Kidney (tissue), 14 donors: Measurements from ENCODE around the gene NR6A1. TPM values are rescaled to one million over a fixed set of nuclear protein-coding genes. Genes with fewer than 3 reads are reported as not detected.

Experiments used
- DNase-seq, 5 donors: peaks; one replicate each; pipeline ENCODE4 v3.0.0-alpha.2; 2013 to 2020
- FAIRE-seq: peaks from 2 replicates; lab custom pipeline; 2012; peaks lifted over from hg19 to GRCh38; lab: Jason Lieb, UNC
- H3K27ac ChIP-seq, 2 donors: one replicate each; pipeline ENCODE4 v1.7.0; 2013; ENCODE audit warnings: low read depth in 2 of 2, low read length in 2 of 2, inconsistent platforms in 1 of 2
- H3K27me3 ChIP-seq: one replicate; pipeline ENCODE4 v1.7.1; 2013; ENCODE audit warnings: low read length, inconsistent platforms; ENCODE audit not compliant: control insufficient read depth, insufficient read depth
- H3K36me3 ChIP-seq, 3 donors: one replicate each; pipeline versions ENCODE4 v1.7.0 to v1.7.1; 2013; ENCODE audit warnings: low read length in 3 of 3, control low read depth in 1 of 3, inconsistent platforms in 1 of 3; ENCODE audit not compliant: insufficient read depth in 3 of 3, control insufficient read depth in 2 of 3
- H3K4me1 ChIP-seq, 3 donors: one replicate each; pipeline versions ENCODE4 v1.7.0 to v1.7.1; 2013; ENCODE audit warnings: low read length in 3 of 3, inconsistent platforms in 1 of 3, low read depth in 1 of 3; ENCODE audit not compliant: control insufficient read depth in 2 of 3, insufficient read depth in 2 of 3
- H3K4me3 ChIP-seq, 3 donors: one replicate each; pipeline versions ENCODE4 v1.7.0 to v1.8.1; 2013; ENCODE audit warnings: low read length in 3 of 3, control low read depth in 1 of 3, inconsistent platforms in 1 of 3
- H3K9ac ChIP-seq, 3 donors: one replicate each; pipeline versions ENCODE4 v1.7.0 to v1.7.1; 2013; ENCODE audit warnings: low read length in 3 of 3, control low read depth in 1 of 3, inconsistent platforms in 1 of 3
- H3K9me3 ChIP-seq, 3 donors: one replicate each; pipeline versions ENCODE4 v1.7.0 to v1.7.1; 2013; ENCODE audit warnings: low read length in 3 of 3, control low read depth in 1 of 3, inconsistent platforms in 1 of 3; ENCODE audit not compliant: control insufficient read depth in 2 of 3, insufficient read depth in 1 of 3
- CTCF ChIP-seq: IDR thresholded peaks from 3 replicates; pipeline ENCODE4 v1.5.1; 2012; ENCODE audit warnings: mild to moderate bottlenecking, moderate library complexity, borderline replicate concordance; ENCODE audit not compliant: insufficient read depth; ENCODE audit errors: extremely low read depth
- intact Hi-C: fragments of 100-400 bp; cut with DNase I; formaldehyde crosslinking; loops from one replicate; pipeline ENCODE4 v1.11.1; 2022
- polyA plus RNA-seq: library from polyadenylated mRNA; stranded (reverse); fragments of 350-450 nt; fragmentation: Illumina TruSeq; extraction: RNeasy Lipid Tissue Mini Kit (QIAGEN cat#74804); gene quantifications from one replicate; pipeline ENCODE4 v1.2.3, GENCODE V29; 2014; ENCODE audit warnings: low read depth, low replicate concordance; ENCODE audit not compliant: insufficient read depth
- total RNA-seq: library from RNA; stranded (reverse); fragmentation: NEBNext Ultra II Directional; extraction: Animal tissue kit (Norgen Biotek cat#: 25700); gene quantifications from one replicate; pipeline ENCODE4 v1.2.1, GENCODE V29; 2021
- donor health status: control.
- donor health status: control.
- donor health status: control.
- donor health status: control.
- donor health status: control.
- donor health status: DM: yes; HTN: yes; CAD: no.
- donor health status: Normal renal cell carcinoma (clear cell type).

NR6A1 gene
- total and polyA plus RNA-seq, 2 donors from 2014 or later: 1.2 to 3.5 TPM

- DNase-seq (no peak), FAIRE-seq (no peak)
- no peak overlapping the region for H3K9ac ChIP-seq
- no peak for TF ChIP-seq CTCF
- H3K27me3 ChIP-seq: peaks cover 5% of the 10 kb centered on the region
- H3K4me1 ChIP-seq: peaks cover 0 to 6% (median 0%) of the 10 kb centered on the region in 3 donors
- no peaks in the 10 kb centered on the region for H3K9me3 ChIP-seq
- H3K27ac ChIP-seq: no peak overlapping the region
- H3K36me3 ChIP-seq: no peaks in the 10 kb centered on the region
- H3K4me3 ChIP-seq: no peak overlapping the region
- intact Hi-C loops: loop anchor here (5.0 kb wide), 1 partner anchor 74 kb away; the partner anchor contains the start of gene WDR38
These were observed 7.7 kb upstream of the NR6A1 start for GRCh38 chr9:124778575-124779367.

GRCh38 chr9:124776954-124777648 lies 6.0 kb upstream of the NR6A1 start, which contains the start of gene OLFML2A:
Gene OLFML2A, plus strand, starts transcription at chr9:124777133. Its CDS starts 138 bp downstream, at chr9:124777271.
- Histone ChIP-seq H3K27me3 (peaks cover 5% of the 10 kb centered on the region), H3K4me1 (peaks cover 0 to 4% (median 0%) of the 10 kb centered on the region in 3 donors), H3K4me3 (peak within 1 kb of the TSS in 2 of 3 donors; percentile 26 to 49), H3K9me3 (no peaks in the 10 kb centered on the region), H3K27ac (no peak within 1 kb of the TSS), H3K36me3 (no peaks in the 10 kb centered on the region), H3K9ac (no peak within 1 kb of the TSS)
- FAIRE-seq: no peak
- TF ChIP-seq CTCF: no peak
- intact Hi-C loops: loop anchor here (5.0 kb wide), 1 partner anchor 75 kb away; the partner anchor contains the start of gene WDR38
- peak in 3 of 5 donors; percentile 50 to 79 (median 71) for DNase-seq

- FAIRE-seq (no peak), DNase-seq (peak in 2 of 5 donors; percentile 10 to 28)
- intact Hi-C loops: loop anchor here (5.0 kb wide), 1 partner anchor 76 kb away; the partner anchor contains the start of gene WDR38
- Histone ChIP-seq H3K9ac (no peak overlapping the region), H3K36me3 (no peaks in the 10 kb centered on the region), H3K4me3 (peak overlapping the region in 2 of 3 donors; percentile 26 to 49), H3K4me1 (peaks cover 0 to 4% (median 0%) of the 10 kb centered on the region in 3 donors), H3K27me3 (peaks cover 5% of the 10 kb centered on the region), H3K27ac (no peak overlapping the region), H3K9me3 (no peaks in the 10 kb centered on the region)
- TF ChIP-seq CTCF: no peak
These were observed 5.5 kb upstream of the NR6A1 start for GRCh38 chr9:124776618-124776953.
